Bone marrow (tissue), 2 donors: Measurements from ENCODE around the gene PAX5.

Experiments used
- DNase-seq, 2 donors: peaks; one replicate each; lab custom pipeline; 2025; lab: John Stamatoyannopoulos, UW

PAX5 gene

GRCh38 chr9:36933676-36934215 lies 100.3 kb downstream of the PAX5 start:
- no peak for DNase-seq

- no peak for DNase-seq
Observed at GRCh38 chr9:36932198-36932597, 101.9 kb downstream of the PAX5 start.

GRCh38 chr9:36930941-36931340 lies 103.1 kb downstream of the PAX5 start:
- DNase-seq = no peak

GRCh38 chr9:36929350-36929675 lies 104.8 kb downstream of the PAX5 start:
- no peak for DNase-seq

- no peak for DNase-seq
Observed at GRCh38 chr9:36928670-36929349, 105.3 kb downstream of the PAX5 start.

- DNase-seq = no peak
Observed at GRCh38 chr9:36928210-36928609, 105.9 kb downstream of the PAX5 start.

- DNase-seq = no peak
Observed at GRCh38 chr9:36924757-36925432, 109.2 kb downstream of the PAX5 start.

GRCh38 chr9:36924071-36924470 lies 110.0 kb downstream of the PAX5 start:
- no peak for DNase-seq

- no peak for DNase-seq
Observed at GRCh38 chr9:36923025-36923625, 110.9 kb downstream of the PAX5 start.

- DNase-seq = no peak
Observed at GRCh38 chr9:36922548-36922947, 111.5 kb downstream of the PAX5 start.

- DNase-seq = no peak
Observed at GRCh38 chr9:36914212-36914577, 119.9 kb downstream of the PAX5 start.

GRCh38 chr9:36913393-36914211 lies 120.5 kb downstream of the PAX5 start:
- no peak for DNase-seq

- no peak for DNase-seq
Observed at GRCh38 chr9:36912620-36913019, 121.4 kb downstream of the PAX5 start.

- no peak for DNase-seq
Observed at GRCh38 chr9:36911601-36912412, 122.3 kb downstream of the PAX5 start.

GRCh38 chr9:36911037-36911436 lies 123.0 kb downstream of the PAX5 start:
- DNase-seq = no peak

- DNase-seq = no peak
Observed at GRCh38 chr9:36906492-36906891, 127.6 kb downstream of the PAX5 start.

GRCh38 chr9:36905101-36906066 lies 128.7 kb downstream of the PAX5 start:
- no peak for DNase-seq

- no peak for DNase-seq
Observed at GRCh38 chr9:36903541-36904435, 130.3 kb downstream of the PAX5 start.

GRCh38 chr9:36902861-36903524 lies 131.1 kb downstream of the PAX5 start:
- no peak for DNase-seq
